IMR-90 (cell line): ENCODE measurements around the gene NT5C1A. TPM values are rescaled to one million over a fixed set of nuclear protein-coding genes. Genes with fewer than 3 reads are reported as not detected.

ENCODE experiments used
- ATAC-seq: fragments of 200-7000 bp; cut with Tn5 transposase; 2 replicates; pipeline ENCODE4 v1.9.1; 2020; ENCODE audit warnings: low read depth, mild to moderate bottlenecking, moderate library complexity
- BruUV-seq: library from RNA; stranded (reverse); fragments of 400-500 nt; replicated peaks from 2 replicates; lab custom pipeline; 2021; lab: Mats Ljungman, UMichigan
- CTCF ChIA-PET: fragments of 300-600 bp; formaldehyde crosslinking; extraction: SDS; loops from one replicate; lab custom pipeline; 2021; ENCODE audit warnings: antibody characterized with exemption; lab: Yijun Ruan, JAX
- POLR2A ChIA-PET: fragments of 300-600 bp; sonication (Branson Sonifier 250); formaldehyde crosslinking; loops from one replicate; lab custom pipeline; 2022; ENCODE audit warnings: antibody characterized with exemption; ENCODE audit not compliant: unreplicated experiment; lab: Charles Lee
- DNase-seq: peaks from one replicate; pipeline ENCODE4 v3.0.0; 2013
- H2AFZ ChIP-seq: replicated peaks from 2 replicates; pipeline ENCODE3; 2013; ENCODE audit warnings: low read length, mild to moderate bottlenecking; ENCODE audit not compliant: poor library complexity
- H2AK5ac ChIP-seq: 2 replicates; pipeline ENCODE4 v1.6.1; 2013; ENCODE audit warnings: low read depth, low read length, inconsistent platforms
- H2AK9ac ChIP-seq: replicated peaks from 2 replicates; pipeline ENCODE3; 2013; ENCODE audit warnings: mild to moderate bottlenecking, low read depth, low read length, moderate library complexity; ENCODE audit not compliant: poor library complexity
- H2BK120ac ChIP-seq: 2 replicates; pipeline ENCODE4 v1.6.1; 2013; ENCODE audit warnings: low read depth, low read length, inconsistent platforms
- H2BK15ac ChIP-seq: 3 replicates; pipeline ENCODE4 v1.6.1; 2013; ENCODE audit warnings: low read depth, low read length, inconsistent platforms
- H2BK20ac ChIP-seq: 2 replicates; pipeline ENCODE4 v1.6.1; 2013; ENCODE audit warnings: low read depth, mild to moderate bottlenecking, inconsistent platforms, low read length, moderate library complexity
- H2BK5ac ChIP-seq: 2 replicates; pipeline ENCODE4 v1.6.1; 2013; ENCODE audit warnings: mild to moderate bottlenecking, low read depth, low read length, inconsistent platforms; ENCODE audit not compliant: poor library complexity, severe bottlenecking
- H3K14ac ChIP-seq: replicated peaks from 2 replicates; pipeline ENCODE4 v1.6.1; 2013; ENCODE audit warnings: low read depth, low read length, inconsistent platforms
- H3K18ac ChIP-seq: 2 replicates; pipeline ENCODE4 v1.6.1; 2013; ENCODE audit warnings: low read depth, low read length, control low read depth
- H3K23ac ChIP-seq: 2 replicates; pipeline ENCODE4 v1.6.1; 2013; ENCODE audit warnings: low read depth, low read length, inconsistent platforms
- H3K27ac ChIP-seq: 2 replicates; pipeline ENCODE4 v1.5.1; 2013; ENCODE audit warnings: mild to moderate bottlenecking, control low read depth, low read length; ENCODE audit not compliant: insufficient read depth
- H3K27me3 ChIP-seq: 2 replicates; pipeline ENCODE4 v1.6.1; 2013; ENCODE audit warnings: low read length; ENCODE audit not compliant: control insufficient read depth, insufficient read depth
- H3K36me3 ChIP-seq: 2 replicates; pipeline ENCODE4 v1.6.1; 2013; ENCODE audit warnings: low read length, mixed read lengths; ENCODE audit not compliant: control insufficient read depth, insufficient read depth
- H3K4ac ChIP-seq: 2 replicates; pipeline ENCODE4 v1.6.1; 2013; ENCODE audit warnings: low read depth, low read length, inconsistent platforms
- H3K4me1 ChIP-seq: 2 replicates; pipeline ENCODE4 v1.6.1; 2013; ENCODE audit warnings: low read length, mixed read lengths; ENCODE audit not compliant: control insufficient read depth, insufficient read depth
- H3K4me2 ChIP-seq: 2 replicates; pipeline ENCODE4 v1.6.1; 2013; ENCODE audit warnings: low read depth, mild to moderate bottlenecking, control low read depth, low read length, moderate library complexity
- H3K4me3 ChIP-seq: 2 replicates; pipeline ENCODE4 v1.5.1; 2013; ENCODE audit warnings: low read depth, mild to moderate bottlenecking, control low read depth, low read length, moderate library complexity; ENCODE audit not compliant: insufficient read depth
- H3K56ac ChIP-seq: 2 replicates; pipeline ENCODE4 v1.6.1; 2013; ENCODE audit warnings: low read length, inconsistent platforms; ENCODE audit not compliant: insufficient read depth; ENCODE audit errors: extremely low read depth
- H3K79me1 ChIP-seq, 2 experiments: 2 replicates each; pipeline ENCODE4 v1.6.1; 2013; ENCODE audit warnings: low read length in 2 of 2, inconsistent platforms in 1 of 2, low read depth in 1 of 2
- H3K9ac ChIP-seq: 2 replicates; pipeline ENCODE4 v1.6.1; 2013; ENCODE audit warnings: low read depth, low read length, control low read depth
- H3K9me1 ChIP-seq: 2 replicates; pipeline ENCODE4 v1.6.1; 2013; ENCODE audit warnings: low read length, inconsistent platforms; ENCODE audit not compliant: insufficient read depth
- H3K9me3 ChIP-seq: 2 replicates; pipeline ENCODE4 v1.6.1; 2013; ENCODE audit warnings: low read length; ENCODE audit not compliant: control insufficient read depth, insufficient read depth
- H4K20me1 ChIP-seq: 2 replicates; pipeline ENCODE4 v1.6.1; 2013; ENCODE audit warnings: low read length, inconsistent platforms; ENCODE audit not compliant: insufficient read depth
- H4K5ac ChIP-seq: 2 replicates; pipeline ENCODE4 v1.6.1; 2013; ENCODE audit warnings: mild to moderate bottlenecking, low read depth, low read length, control low read depth
- H4K8ac ChIP-seq, 2 experiments: 2 replicates each; pipeline ENCODE4 v1.6.1; 2013; ENCODE audit warnings: low read depth in 2 of 2, low read length in 2 of 2, control low read depth in 1 of 2, inconsistent platforms in 1 of 2
- H4K91ac ChIP-seq: 2 replicates; pipeline ENCODE4 v1.6.1; 2013; ENCODE audit warnings: low read depth, low read length, inconsistent platforms; ENCODE audit not compliant: insufficient read depth
- BHLHE40 ChIP-seq: fragments of 150-350 bp; IDR thresholded peaks from 2 replicates; pipeline ENCODE4 v1.6.1; 2016; ENCODE audit warnings: mild to moderate bottlenecking, low read depth, low read length
- CEBPB ChIP-seq: IDR thresholded peaks from 2 replicates; pipeline ENCODE4 v1.6.1; 2012; ENCODE audit warnings: low read depth, low read length, improper control_type of control experiment
- CHD1 ChIP-seq: IDR thresholded peaks from 2 replicates; pipeline ENCODE4 v1.6.1; 2012; ENCODE audit warnings: low read depth, low read length, improper control_type of control experiment
- ELK1 ChIP-seq: fragments of 150-350 bp; IDR thresholded peaks from 2 replicates; pipeline ENCODE4 v1.6.1; 2016; ENCODE audit warnings: low read depth, mild to moderate bottlenecking, low read length, moderate library complexity, borderline replicate concordance
- FOS ChIP-seq: fragments of 150-350 bp; IDR thresholded peaks from 2 replicates; pipeline ENCODE4 v1.6.1; 2016; ENCODE audit warnings: low read depth, low read length
- MAFK ChIP-seq: IDR thresholded peaks from 2 replicates; pipeline ENCODE4 v1.6.1; 2012; ENCODE audit warnings: low read depth, low read length, improper control_type of control experiment
- MAZ ChIP-seq: IDR thresholded peaks from 2 replicates; pipeline ENCODE4 v1.6.1; 2012; ENCODE audit warnings: low read depth, mild to moderate bottlenecking, low read length, improper control_type of control experiment, moderate library complexity, borderline replicate concordance
- MXI1 ChIP-seq: IDR thresholded peaks from 2 replicates; pipeline ENCODE4 v1.6.1; 2012; ENCODE audit warnings: low read depth, mild to moderate bottlenecking, low read length, moderate library complexity, borderline replicate concordance
- NFE2L2 ChIP-seq: fragments of 150-350 bp; IDR thresholded peaks from 2 replicates; pipeline ENCODE4 v1.6.1; 2016; ENCODE audit warnings: low read depth, mild to moderate bottlenecking, low read length
- POLR2A ChIP-seq: IDR thresholded peaks from 2 replicates; pipeline ENCODE4 v1.6.1; 2012; ENCODE audit warnings: mild to moderate bottlenecking, low read depth, low read length
- RAD21 ChIP-seq: IDR thresholded peaks from 2 replicates; pipeline ENCODE4 v1.6.1; 2012; ENCODE audit warnings: low read length, improper control_type of control experiment
- RCOR1 ChIP-seq: IDR thresholded peaks from 2 replicates; pipeline ENCODE4 v1.6.1; 2012; ENCODE audit warnings: mild to moderate bottlenecking, low read length, improper control_type of control experiment; ENCODE audit not compliant: insufficient replicate concordance
- RFX5 ChIP-seq: IDR thresholded peaks from 2 replicates; pipeline ENCODE4 v1.8.0; 2012; ENCODE audit warnings: low read depth, mild to moderate bottlenecking, low read length, moderate library complexity
- SMC3 ChIP-seq: fragments of 150-350 bp; IDR thresholded peaks from 2 replicates; pipeline ENCODE4 v1.6.1; 2016; ENCODE audit warnings: low read depth, mild to moderate bottlenecking, antibody characterized with exemption, low read length, moderate library complexity
- USF2 ChIP-seq: fragments of 150-350 bp; IDR thresholded peaks from 2 replicates; pipeline ENCODE4 v1.6.1; 2017; ENCODE audit warnings: mild to moderate bottlenecking, antibody characterized with exemption, low read length, low read depth
- WGBS, 2 experiments: methylation state at CpG; one replicate each; pipeline versions ENCODE4 v1.1.5 to v1.1.7; 2013; ENCODE audit warnings: missing lambda C conversion rate in 2 of 2; ENCODE audit not compliant: insufficient read length in 1 of 2; ENCODE audit errors: extremely low coverage in 2 of 2; 5-methylcytosine and 5-hydroxymethylcytosine counted together
- dilution Hi-C: fragments of 300-500 bp; cut with HindIII; formaldehyde crosslinking; loops from one replicate; pipeline ENCODE4 v1.14.3; 2018; ENCODE audit warnings: low sequenced_read_pairs; ENCODE audit not compliant: unreplicated experiment
- in situ Hi-C: fragments of 300-500 bp; cut with MboI; formaldehyde crosslinking; loops from 3 replicates; pipeline ENCODE4 v1.14.3; 2019; ENCODE audit warnings: low sequenced_read_pairs, inconsistent platforms, mixed read lengths
- intact Hi-C: fragments of 100-400 bp; cut with micrococcal nuclease; formaldehyde crosslinking; loops from 2 replicates; pipeline ENCODE4 v1.10.0; 2022
- polyA plus RNA-seq, 3 experiments: library from polyadenylated mRNA; depleted of rRNA; stranded (reverse); fragments of >200 nt; gene quantifications; 2 replicates each; pipeline ENCODE4 v1.2.3, GENCODE V29; 2012; ENCODE audit warnings: low replicate concordance in 1 of 3
- total RNA-seq: library from RNA; depleted of rRNA; stranded (reverse); fragments of >200 nt; gene quantifications from 2 replicates; pipeline ENCODE4 v1.2.3, GENCODE V29; 2012
- TF ChIP-seq, protein P1 (sequence below): conservative IDR thresholded peaks from 2 replicates; pipeline ENCODE4 v1.5.1; 2012; ENCODE audit warnings: mild to moderate bottlenecking, low read depth, low read length, improper control_type of control experiment

NT5C1A gene
- total and polyA plus RNA-seq, 2 of the 4 experiments (the other 2 are of a cell fraction): not detected

GRCh38 chr1:39673215-39673614 is 1.3 kb upstream of the NT5C1A start:
- ChIA-PET POLR2A (interaction anchor here (0.5 kb wide), 1 partner anchor 65 kb away, joined by 3 read pairs; the partner anchor contains the start of gene PPIE), CTCF (interaction anchor here (1.2 to 1.7 kb wide), 3 partner anchors 14 to 67 kb away, joined by 4 to 6 read pairs (median 6); no protein-coding TSS in a partner anchor)
- Histone ChIP-seq H3K9me1 (peaks cover 4% of the 10 kb centered on the region; the same call in 1 of the 2 replicates), H3K27me3 (peaks cover 75% of the 10 kb centered on the region), H2BK120ac (no peak overlapping the region), H4K91ac (no peak overlapping the region), H3K27ac (no peak overlapping the region), H3K79me1 (no peaks in the 10 kb centered on the region), H4K20me1 (no peaks in the 10 kb centered on the region), H3K18ac (no peak overlapping the region), H3K4me1 (no peaks in the 10 kb centered on the region; the same call in 1 of the 2 replicates), H3K4me2 (no peak overlapping the region), H4K8ac (no peak overlapping the region), H3K23ac (no peak overlapping the region), H2BK20ac (no peak overlapping the region), H2BK5ac (no peak overlapping the region), H3K4me3 (no peak overlapping the region), H2AK5ac (no peak overlapping the region), H2BK15ac (no peak overlapping the region), H3K4ac (no peak overlapping the region), H3K9me3 (no peaks in the 10 kb centered on the region; the same call in 1 of the 2 replicates), H2AFZ (no peak overlapping the region), H3K14ac (no peak overlapping the region), H2AK9ac (no peak overlapping the region), H3K56ac (no peak overlapping the region), H3K9ac (no peak overlapping the region), H3K36me3 (no peaks in the 10 kb centered on the region), H4K5ac (no peak overlapping the region)
- BruUV-seq: no TSS peak
- WGBS, 2 experiments: 60% methylated on average over 1 of the region's 3 CpGs; no CpG with 5 or more reads in 1 of the 2 experiments
- no peak for TF ChIP-seq BHLHE40
- no peak for TF ChIP-seq FOS
- TF ChIP-seq MAFK: no peak
- TF ChIP-seq USF2: no peak
- no peak for TF ChIP-seq CEBPB
- no peak for TF ChIP-seq NFE2L2
- no peak for TF ChIP-seq ELK1
- no peak for TF ChIP-seq RAD21
- no peak for TF ChIP-seq RFX5
- TF ChIP-seq MAZ: no peak
- TF ChIP-seq POLR2A: no peak
- no peak for TF ChIP-seq CHD1
- TF ChIP-seq RCOR1: no peak
- TF ChIP-seq MXI1: no peak
- TF ChIP-seq SMC3: no peak
- TF ChIP-seq, protein P1, sequence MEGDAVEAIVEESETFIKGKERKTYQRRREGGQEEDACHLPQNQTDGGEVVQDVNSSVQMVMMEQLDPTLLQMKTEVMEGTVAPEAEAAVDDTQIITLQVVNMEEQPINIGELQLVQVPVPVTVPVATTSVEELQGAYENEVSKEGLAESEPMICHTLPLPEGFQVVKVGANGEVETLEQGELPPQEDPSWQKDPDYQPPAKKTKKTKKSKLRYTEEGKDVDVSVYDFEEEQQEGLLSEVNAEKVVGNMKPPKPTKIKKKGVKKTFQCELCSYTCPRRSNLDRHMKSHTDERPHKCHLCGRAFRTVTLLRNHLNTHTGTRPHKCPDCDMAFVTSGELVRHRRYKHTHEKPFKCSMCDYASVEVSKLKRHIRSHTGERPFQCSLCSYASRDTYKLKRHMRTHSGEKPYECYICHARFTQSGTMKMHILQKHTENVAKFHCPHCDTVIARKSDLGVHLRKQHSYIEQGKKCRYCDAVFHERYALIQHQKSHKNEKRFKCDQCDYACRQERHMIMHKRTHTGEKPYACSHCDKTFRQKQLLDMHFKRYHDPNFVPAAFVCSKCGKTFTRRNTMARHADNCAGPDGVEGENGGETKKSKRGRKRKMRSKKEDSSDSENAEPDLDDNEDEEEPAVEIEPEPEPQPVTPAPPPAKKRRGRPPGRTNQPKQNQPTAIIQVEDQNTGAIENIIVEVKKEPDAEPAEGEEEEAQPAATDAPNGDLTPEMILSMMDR: no peak
- DNase-seq (no peak), ATAC-seq (no peak)
- intact Hi-C loops: loop anchor here (5.0 kb wide), 1 partner anchor 39 kb away; no protein-coding TSS in a partner anchor
- dilution Hi-C loops: no loop called here
- in situ Hi-C loops: no loop called here
